Measurements from ENCODE around the gene DPPA5.
"Not testable (repeated sequence)": the region's sequence is repeated elsewhere in the genome, so short reads cannot be mapped to it uniquely, and the experiment has no call there.

The DPPA5 gene

GRCh38 chr6:73353636-73354593 lies at the start of gene DPPA5:
Gene DPPA5, minus strand, starts transcription at chr6:73354276. Its CDS starts 51 bp downstream, at chr6:73354225.
- DNase-seq: no peak

- no peak for DNase-seq
Observed at GRCh38 chr6:73400656-73401055, 46.6 kb upstream of the DPPA5 start.

- DNase-seq: no peak
Observed at GRCh38 chr6:73395875-73396274, 41.8 kb upstream of the DPPA5 start.

GRCh38 chr6:73394577-73395354 lies 40.7 kb upstream of the DPPA5 start, which contains the start of gene DDX43:
Gene DDX43, plus strand, starts transcription at chr6:73394828. Its CDS starts 78 bp downstream, at chr6:73394906.
- DNase-seq: peak; percentile 80

- no peak for DNase-seq
Observed at GRCh38 chr6:73393278-73393677, 39.2 kb upstream of the DPPA5 start.

GRCh38 chr6:73392188-73392587 lies 38.1 kb upstream of the DPPA5 start:
- not testable (repeated sequence) for DNase-seq

GRCh38 chr6:73391675-73392074 lies 37.6 kb upstream of the DPPA5 start:
- DNase-seq: no peak

GRCh38 chr6:73389854-73390253 lies 35.8 kb upstream of the DPPA5 start:
- DNase-seq: no peak

- DNase-seq: peak; percentile 7
Observed at GRCh38 chr6:73388800-73389512, 34.9 kb upstream of the DPPA5 start.

- DNase-seq: no peak
Observed at GRCh38 chr6:73388433-73388799, 34.3 kb upstream of the DPPA5 start.

- DNase-seq: no peak
Observed at GRCh38 chr6:73382462-73383113, 28.5 kb upstream of the DPPA5 start.

- not testable (repeated sequence) for DNase-seq
Observed at GRCh38 chr6:73381531-73381930, 27.5 kb upstream of the DPPA5 start.

GRCh38 chr6:73377225-73377624 lies 23.1 kb upstream of the DPPA5 start:
- DNase-seq: no peak

GRCh38 chr6:73375216-73375615 lies 21.1 kb upstream of the DPPA5 start:
- DNase-seq: no peak

GRCh38 chr6:73372516-73372915 lies 18.4 kb upstream of the DPPA5 start:
- no peak for DNase-seq

- no peak for DNase-seq
Observed at GRCh38 chr6:73371984-73372383, 17.9 kb upstream of the DPPA5 start.

GRCh38 chr6:73369563-73369962 lies 15.5 kb upstream of the DPPA5 start, which contains the start of gene OOEP:
Gene OOEP, minus strand, starts transcription at chr6:73369897. Its CDS starts 105 bp downstream, at chr6:73369792.
- DNase-seq: no peak

- no peak for DNase-seq
Observed at GRCh38 chr6:73369157-73369556, 15.1 kb upstream of the DPPA5 start.

GRCh38 chr6:73368675-73369074 lies 14.6 kb upstream of the DPPA5 start:
- DNase-seq: no peak

- DNase-seq: no peak
Observed at GRCh38 chr6:73367761-73368355, 13.8 kb upstream of the DPPA5 start.

GRCh38 chr6:73364549-73364948 lies 10.5 kb upstream of the DPPA5 start:
- no peak for DNase-seq

- no peak for DNase-seq
Observed at GRCh38 chr6:73364121-73364520, 10.0 kb upstream of the DPPA5 start.

Data from NCI-H2171 treated with DMSO at 0.1 percent for 48 hours (cell line).